GM21515 (cell line): ENCODE measurements around the gene GREB1.

Source experiments
- ATAC-seq: cut with Tn5 transposase; IDR thresholded peaks from one replicate; pipeline ENCODE4 v1.9.1; 2021; ENCODE audit not compliant: unreplicated experiment

The GREB1 gene

DNA sequence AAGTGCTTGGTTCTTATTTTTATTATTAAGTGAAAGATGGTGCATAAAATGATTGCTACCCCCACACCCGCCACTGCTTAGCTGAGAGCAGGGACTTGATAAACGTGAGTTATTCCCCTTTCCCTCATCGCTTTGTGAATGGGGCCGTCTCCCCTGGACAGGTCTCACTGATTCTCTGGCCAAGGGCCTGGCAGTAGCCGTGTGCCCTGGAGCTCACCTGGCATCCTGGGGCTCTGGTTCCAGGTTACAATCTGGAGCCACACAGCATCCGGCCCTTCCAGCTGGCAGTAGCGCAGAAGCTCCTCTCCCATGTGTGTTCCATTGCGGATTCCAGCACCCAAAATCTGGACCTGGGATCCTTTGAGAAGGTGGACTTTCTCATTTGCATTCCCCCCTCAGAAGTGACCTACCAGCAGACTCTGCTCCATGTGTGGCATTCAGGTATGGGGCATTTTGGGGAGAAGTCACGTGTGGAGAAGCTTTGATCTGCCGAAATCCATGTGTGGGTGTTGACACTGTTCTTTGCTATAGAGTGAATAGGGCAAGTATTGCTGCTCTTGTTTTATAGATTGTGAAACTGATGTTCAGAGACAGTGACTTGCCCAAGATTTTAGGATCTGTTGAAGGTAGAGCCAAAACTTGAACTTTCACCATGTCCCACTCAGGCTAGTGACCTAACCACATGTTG is 63.8 kb downstream of the GREB1 start:
- ATAC-seq = no peak

DNA sequence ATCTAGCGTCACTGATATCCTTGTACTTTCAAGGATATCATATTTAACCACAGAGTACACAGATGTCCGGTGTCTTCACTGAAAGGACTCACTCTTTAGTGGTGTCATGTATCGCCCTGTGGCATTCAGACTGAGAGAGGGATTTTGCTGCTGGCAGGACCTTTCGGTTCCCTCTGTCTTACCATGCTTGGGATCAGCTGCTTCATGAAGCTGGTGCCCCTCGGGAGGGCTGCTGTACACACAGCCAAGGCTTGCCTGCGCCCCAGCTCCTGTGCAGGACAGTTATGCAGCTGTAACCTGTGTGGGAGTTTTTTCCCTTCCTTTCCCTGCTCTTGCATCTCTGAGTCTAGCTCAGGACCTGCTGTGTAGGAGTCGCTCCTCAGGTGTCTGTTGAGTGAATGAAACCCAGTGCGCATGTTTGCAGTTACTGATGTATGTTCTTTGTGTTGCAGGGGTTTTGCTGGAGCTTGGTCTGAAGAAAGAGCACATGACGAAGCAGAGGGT is 64.4 kb downstream of the GREB1 start:
- no peak for ATAC-seq

DNA sequence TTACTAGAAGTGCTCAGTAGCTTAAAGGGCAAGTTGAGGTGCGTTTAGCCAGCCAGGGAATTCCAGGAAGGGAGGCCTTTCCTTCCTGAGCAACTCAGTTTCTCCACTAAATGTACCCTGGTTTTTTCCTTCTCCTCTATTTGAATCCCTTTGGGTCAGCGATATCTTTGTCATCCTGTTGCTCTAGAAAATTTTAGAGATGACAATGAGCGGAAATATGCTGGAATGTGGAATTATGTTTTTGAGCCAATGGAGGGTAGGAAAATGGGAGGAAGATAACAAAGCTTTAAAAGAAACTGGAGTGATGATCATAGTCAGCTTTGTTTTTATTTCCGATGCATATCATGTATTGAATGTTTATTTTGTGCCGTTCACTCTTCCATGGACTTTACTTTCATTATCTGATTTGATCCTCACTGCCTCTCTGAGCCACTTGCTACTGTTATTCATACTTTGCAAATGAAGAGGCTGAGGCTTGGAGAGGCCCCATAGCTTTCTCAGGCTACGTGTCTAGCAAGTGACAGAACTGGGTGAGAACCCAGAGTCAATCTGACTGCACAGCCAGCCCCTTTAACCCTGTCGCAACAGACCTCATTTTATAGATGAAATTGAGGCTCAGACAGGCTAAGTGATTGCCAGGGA is 68.8 kb downstream of the GREB1 start:
- no peak for ATAC-seq

DNA sequence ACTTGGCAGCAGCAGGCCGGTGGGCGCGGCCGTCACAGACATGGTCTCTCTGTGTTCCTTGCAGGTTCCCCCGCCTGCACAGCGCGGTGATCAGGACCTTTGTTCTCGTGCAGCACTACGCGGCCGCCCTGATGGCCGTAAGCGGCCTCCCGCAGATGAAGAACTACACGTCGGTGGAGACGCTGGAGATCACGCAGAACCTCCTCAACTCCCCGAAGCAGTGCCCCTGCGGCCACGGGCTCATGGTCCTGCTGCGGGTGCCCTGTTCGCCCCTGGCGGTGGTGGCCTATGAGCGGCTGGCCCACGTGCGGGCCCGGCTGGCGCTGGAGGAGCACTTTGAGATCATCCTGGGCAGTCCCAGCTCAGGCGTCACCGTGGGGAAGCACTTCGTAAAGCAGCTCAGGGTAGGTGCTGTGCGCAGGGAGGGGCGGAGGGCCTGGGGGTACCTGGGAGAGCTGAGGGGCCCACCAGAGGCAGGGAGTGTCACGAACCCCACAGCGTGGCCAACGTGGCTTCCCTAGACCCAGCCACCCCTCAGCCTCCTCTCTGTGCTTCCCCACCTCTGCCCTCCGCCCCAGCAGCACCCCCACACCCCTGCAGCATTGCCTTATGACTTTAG is 76.9 kb downstream of the GREB1 start:
- no peak for ATAC-seq

- no peak for ATAC-seq
These were observed 77.4 kb downstream of the GREB1 start for GRCh38 chr2:11611251-11611650.

- ATAC-seq = no peak
These were observed 78.8 kb downstream of the GREB1 start for GRCh38 chr2:11612553-11613215.

DNA sequence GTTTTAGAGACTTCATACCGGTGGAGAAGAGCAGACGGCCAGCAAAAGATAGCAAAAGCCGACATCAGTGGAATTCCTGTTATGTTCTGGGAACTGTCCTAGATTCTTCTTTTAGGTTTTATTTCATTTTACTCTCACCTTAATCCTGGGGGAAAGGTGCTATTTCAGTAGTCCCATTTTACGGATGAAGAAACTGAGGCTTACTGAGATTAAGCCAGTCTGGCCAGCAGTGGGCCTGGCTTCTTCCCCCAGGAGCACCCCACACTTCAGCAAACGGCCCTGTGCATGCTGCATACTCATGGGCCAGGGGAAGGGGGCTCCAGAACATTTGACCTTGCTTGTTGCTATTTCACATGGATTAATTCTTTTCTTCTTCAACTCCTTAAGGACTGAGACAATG is 79.5 kb downstream of the GREB1 start:
- no peak for ATAC-seq

- ATAC-seq = no peak
These were observed 81.4 kb downstream of the GREB1 start for GRCh38 chr2:11615209-11615608.

- no peak for ATAC-seq
These were observed 82.3 kb downstream of the GREB1 start for GRCh38 chr2:11616097-11616687.

DNA sequence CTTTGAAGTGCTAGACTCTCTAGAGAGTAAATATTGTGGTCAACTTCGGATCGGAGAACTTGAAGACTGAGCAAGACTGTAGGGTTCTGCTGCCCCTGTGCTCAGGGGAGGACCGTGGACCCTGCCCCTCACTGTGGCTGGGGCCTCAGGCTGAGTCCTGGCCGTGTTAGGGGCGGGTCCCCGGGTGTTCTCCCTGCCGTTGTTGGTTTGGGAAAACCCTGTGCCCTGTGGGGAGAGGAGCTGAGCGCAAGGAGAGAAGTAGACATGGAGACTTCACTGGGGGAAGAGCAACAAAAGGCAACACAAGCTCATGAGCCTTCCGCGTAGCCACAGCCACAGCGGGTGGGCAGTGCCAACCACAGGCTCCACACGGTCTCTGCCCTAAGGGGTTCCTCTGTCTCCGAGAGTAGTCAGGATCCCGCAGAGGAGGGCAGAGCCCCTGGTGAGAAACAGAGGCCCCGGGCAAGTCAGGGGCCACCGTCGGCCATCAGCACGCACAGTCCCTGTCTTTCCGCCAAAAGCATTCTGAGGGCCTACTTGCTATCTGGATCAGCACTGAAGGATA is 83.1 kb downstream of the GREB1 start:
- no peak for ATAC-seq

DNA sequence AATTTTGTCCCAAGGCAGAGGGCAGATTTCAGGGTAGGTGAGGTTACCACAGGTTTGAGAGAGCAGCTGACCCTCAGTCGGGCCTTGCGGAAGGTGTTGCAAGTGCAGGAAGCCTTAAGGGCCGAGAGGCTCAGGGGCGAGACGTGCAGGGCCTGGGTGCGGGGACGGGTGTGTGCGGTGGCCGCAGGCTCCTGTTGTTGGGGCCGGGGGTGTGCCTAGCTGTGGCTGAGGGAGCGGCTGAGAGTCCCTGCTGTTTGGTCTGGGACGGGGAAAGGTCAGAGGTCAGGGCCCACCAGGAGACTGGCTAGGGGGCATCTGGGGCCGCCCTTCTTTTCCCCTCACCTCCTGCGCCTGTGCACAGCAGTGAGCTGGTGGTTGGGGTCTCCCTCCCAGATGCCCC is 83.7 kb downstream of the GREB1 start:
- ATAC-seq = no peak

GRCh38 chr2:11617984-11618707 is 84.3 kb downstream of the GREB1 start:
- ATAC-seq = no peak

GRCh38 chr2:11618708-11619062 is 84.8 kb downstream of the GREB1 start:
- ATAC-seq = no peak

- ATAC-seq = no peak
These were observed 87.6 kb downstream of the GREB1 start for GRCh38 chr2:11621410-11621809.

- ATAC-seq = no peak
These were observed 88.8 kb downstream of the GREB1 start for GRCh38 chr2:11622611-11623010.

GRCh38 chr2:11624893-11625292 is 91.0 kb downstream of the GREB1 start:
- ATAC-seq = no peak

GRCh38 chr2:11625671-11626070 is 91.8 kb downstream of the GREB1 start:
- ATAC-seq = no peak

DNA sequence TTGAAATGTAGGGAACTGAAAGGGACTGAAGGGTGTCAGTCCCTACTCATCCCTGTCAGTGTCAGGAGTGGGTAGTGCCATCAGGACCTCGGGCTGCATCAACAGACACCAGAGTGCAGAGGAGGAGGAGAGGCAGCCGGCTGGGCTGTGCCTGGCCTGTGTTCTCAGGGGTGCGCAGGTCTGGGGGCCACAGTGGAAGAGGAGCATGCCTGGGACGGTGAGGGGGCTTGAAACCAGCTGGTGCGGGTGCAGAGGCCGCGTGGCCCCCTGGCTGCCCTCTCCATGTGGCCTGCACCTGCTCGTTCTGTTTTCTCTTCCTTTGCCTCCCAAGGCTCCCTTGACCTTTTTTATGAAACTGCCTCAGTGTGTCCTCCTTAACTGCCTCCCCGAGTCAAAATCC is 94.8 kb downstream of the GREB1 start:
- no peak for ATAC-seq

- ATAC-seq = no peak
These were observed 95.4 kb downstream of the GREB1 start for GRCh38 chr2:11629215-11629614.

- ATAC-seq = no peak
These were observed 96.0 kb downstream of the GREB1 start for GRCh38 chr2:11629851-11630250.
